Erythroblast (primary cell): ENCODE data around the gene PRKAR2B.
A peak's percentile ranks its signal among the peaks of the same experiment; 100 is the strongest.

Experiments used
- DNase-seq, 2 experiments: peaks; one replicate each; lab custom pipeline; 2025; lab: John Stamatoyannopoulos, UW
- GATA1 ChIP-seq: IDR thresholded peaks from 2 replicates; pipeline ENCODE4 v1.6.1; 2011; ENCODE audit warnings: low read depth, mild to moderate bottlenecking, control low read depth, low read length, moderate library complexity
- POLR2A ChIP-seq: IDR thresholded peaks from 2 replicates; pipeline ENCODE4 v1.6.1; 2011; ENCODE audit warnings: mild to moderate bottlenecking, low read length

PRKAR2B gene

GRCh38 chr7:107044347-107045194 lies at the start of gene PRKAR2B:
TSS of gene PRKAR2B (plus strand) at chr7:107044705. CDS start at chr7:107044908, 203 bp downstream.
- DNase-seq = peak; percentile 92 to 94
- TF ChIP-seq GATA1 (no peak), POLR2A (peak; percentile 57)

DNA sequence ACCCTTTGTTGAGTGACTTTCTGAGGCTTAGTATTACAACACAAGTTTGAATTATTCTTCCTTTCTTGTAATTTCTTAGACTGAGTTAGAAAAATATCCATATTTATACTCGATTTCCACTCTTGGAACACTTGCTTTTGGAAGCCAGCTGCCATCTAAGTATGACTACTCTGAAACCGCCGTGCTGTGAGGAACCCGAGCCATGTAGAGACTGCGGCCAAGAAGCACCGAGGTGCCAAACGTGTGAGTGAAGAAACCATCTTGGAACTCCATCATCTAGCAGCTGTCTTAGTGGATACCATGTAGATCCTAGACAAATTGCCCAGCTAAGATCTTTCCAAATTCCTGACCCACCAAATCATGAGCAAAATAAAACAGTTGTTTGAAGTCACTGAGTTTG lies 49.7 kb upstream of the PRKAR2B start:
- no peak for DNase-seq
- TF ChIP-seq GATA1 (no peak), POLR2A (no peak)

DNA sequence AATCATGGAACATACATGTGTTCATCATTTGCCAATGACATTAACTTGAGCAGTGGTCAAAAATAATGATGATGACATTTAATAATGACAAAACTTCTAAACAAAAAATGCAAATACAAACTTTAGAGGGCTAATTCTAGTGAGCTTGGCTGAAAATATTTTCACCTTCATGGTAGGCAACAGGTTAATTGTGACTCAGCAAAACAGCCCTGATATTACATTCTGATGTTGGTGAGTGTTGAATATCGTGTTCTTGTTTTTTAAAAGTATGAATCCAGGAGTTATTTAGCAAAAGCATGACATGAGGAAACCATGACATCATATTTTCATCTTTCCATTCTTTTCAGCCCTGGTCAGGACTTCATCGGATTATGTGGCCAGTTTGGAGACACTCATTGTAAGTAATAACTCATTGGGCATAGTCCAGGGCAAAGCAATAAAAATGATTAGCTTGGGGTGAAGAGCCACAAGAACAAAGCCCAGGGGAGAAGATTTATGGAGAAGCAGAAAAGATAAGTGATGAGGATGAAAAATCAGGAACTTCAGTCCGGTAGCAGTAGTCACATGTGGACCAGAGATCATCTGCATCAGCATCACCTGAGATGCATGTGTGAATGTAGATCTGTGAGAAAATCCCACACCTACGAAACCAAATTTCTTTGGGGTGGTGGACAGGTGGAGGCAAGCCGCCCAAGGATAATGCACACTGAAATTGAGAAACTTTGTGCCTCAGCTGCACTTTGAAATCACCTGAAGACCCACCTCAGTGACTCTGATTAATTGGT lies 46.8 kb upstream of the PRKAR2B start:
- TF ChIP-seq GATA1 (no peak), POLR2A (no peak)
- DNase-seq = no peak

- DNase-seq = no peak
- TF ChIP-seq POLR2A (no peak), GATA1 (no peak)
These were observed 45.5 kb upstream of the PRKAR2B start for GRCh38 chr7:106999023-106999422.

- peak in 1 of 2 experiments; percentile 62 for DNase-seq
- no peak for TF ChIP-seq POLR2A
- no peak for TF ChIP-seq GATA1
These were observed 43.0 kb upstream of the PRKAR2B start for GRCh38 chr7:107001490-107001889.

- TF ChIP-seq GATA1 (no peak), POLR2A (no peak)
- DNase-seq = no peak
These were observed 42.4 kb upstream of the PRKAR2B start for GRCh38 chr7:107002126-107002525.

GRCh38 chr7:107002529-107002998 lies 41.9 kb upstream of the PRKAR2B start:
- TF ChIP-seq POLR2A (no peak), GATA1 (no peak)
- DNase-seq = peak; percentile 50 to 71

GRCh38 chr7:107007007-107007891 lies 37.3 kb upstream of the PRKAR2B start:
- TF ChIP-seq POLR2A (peak; percentile 39), GATA1 (peak; percentile 80)
- peak; percentile 93 to 98 for DNase-seq

DNA sequence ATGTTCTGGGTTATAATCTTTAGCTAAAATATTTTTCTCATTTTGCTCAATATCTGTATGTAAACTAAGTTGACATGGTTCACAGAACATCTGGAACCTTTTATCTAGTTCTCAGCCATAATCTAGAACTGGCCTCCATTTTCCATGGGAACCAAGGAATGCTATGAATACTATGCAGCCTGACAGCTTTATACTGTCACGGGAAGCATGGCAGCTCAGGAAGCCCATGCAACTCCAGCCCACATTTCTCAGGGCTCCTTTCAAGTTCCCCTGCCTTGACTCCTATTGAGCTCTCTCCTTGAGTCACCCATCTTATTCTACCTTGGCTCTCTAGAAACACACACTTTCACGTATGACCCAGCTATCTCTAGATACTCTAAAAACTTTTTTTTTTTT lies 36.6 kb upstream of the PRKAR2B start:
- TF ChIP-seq POLR2A (no peak), GATA1 (no peak)
- DNase-seq = peak; percentile 45 to 59

DNA sequence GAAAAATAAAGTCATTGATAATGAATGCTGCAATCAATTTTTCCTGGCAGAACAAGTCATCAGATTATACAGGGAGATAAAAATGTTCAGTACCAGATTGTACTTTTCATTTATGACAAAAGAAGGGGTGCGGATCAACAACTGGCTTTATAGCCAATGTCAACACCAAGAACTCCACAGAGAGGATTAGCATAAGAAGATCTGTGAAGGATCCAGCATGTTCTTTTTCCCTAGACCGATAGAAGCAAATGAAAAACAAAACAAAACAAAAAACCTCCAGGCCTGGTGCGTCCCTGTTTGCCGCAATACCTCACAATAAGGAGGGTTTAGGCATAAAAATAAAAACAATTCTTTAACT lies 34.7 kb upstream of the PRKAR2B start:
- DNase-seq = no peak
- TF ChIP-seq GATA1 (no peak), POLR2A (no peak)

- no peak for DNase-seq
- TF ChIP-seq POLR2A = no peak
- TF ChIP-seq GATA1 = no peak
These were observed 31.8 kb upstream of the PRKAR2B start for GRCh38 chr7:107012691-107013090.

- peak; percentile 56 to 63 for DNase-seq
- TF ChIP-seq POLR2A = peak; percentile 32
- no peak for TF ChIP-seq GATA1
These were observed 30.0 kb upstream of the PRKAR2B start for GRCh38 chr7:107014387-107015023.
